Liver (tissue), 9 donors: ENCODE measurements around the gene KERA. TPM values are rescaled to one million over a fixed set of nuclear protein-coding genes. Genes with fewer than 3 reads are reported as not detected.

Experiments
- DNase-seq: peaks from one replicate; pipeline ENCODE4 v3.0.0-alpha.2; 2017; ENCODE audit warnings: low spot score
- H3K27ac ChIP-seq, 2 donors: one replicate each; pipeline ENCODE4 v1.7.0; 2013; ENCODE audit warnings: inconsistent platforms in 2 of 2, low read length in 2 of 2, control low read depth in 1 of 2, low read depth in 1 of 2, mild to moderate bottlenecking in 1 of 2
- H3K27me3 ChIP-seq, 4 donors: one replicate each; pipeline versions ENCODE4 v1.6.1 to v1.7.0; 2013; ENCODE audit warnings: low read length in 3 of 4, inconsistent platforms in 1 of 4, mild to moderate bottlenecking in 1 of 4, moderate library complexity in 1 of 4; ENCODE audit not compliant: control insufficient read depth in 4 of 4, insufficient read depth in 4 of 4
- H3K36me3 ChIP-seq, 4 donors: one replicate each; pipeline versions ENCODE4 v1.6.1 to v1.7.0; 2013; ENCODE audit warnings: low read length in 3 of 4, mild to moderate bottlenecking in 3 of 4, low read depth in 1 of 4, moderate library complexity in 1 of 4; ENCODE audit not compliant: control insufficient read depth in 4 of 4, insufficient read depth in 3 of 4
- H3K4me1 ChIP-seq, 4 donors: one replicate each; pipeline versions ENCODE4 v1.6.1 to v1.7.0; 2013; ENCODE audit warnings: low read length in 3 of 4, mild to moderate bottlenecking in 3 of 4, moderate library complexity in 1 of 4; ENCODE audit not compliant: control insufficient read depth in 4 of 4, insufficient read depth in 4 of 4
- H3K4me3 ChIP-seq, 3 donors: one replicate each; pipeline versions ENCODE4 v1.6.1 to v1.7.0; 2013; ENCODE audit warnings: low read length in 3 of 3, control low read depth in 1 of 3, low read depth in 1 of 3, mild to moderate bottlenecking in 1 of 3
- H3K9ac ChIP-seq, 2 donors: one replicate each; pipeline ENCODE4 v1.7.0; 2013; ENCODE audit warnings: low read length in 2 of 2, mild to moderate bottlenecking in 2 of 2, moderate library complexity in 2 of 2, control low read depth in 1 of 2, low read depth in 1 of 2
- H3K9me3 ChIP-seq, 4 donors: one replicate each; pipeline versions ENCODE4 v1.6.1 to v1.7.0; 2013; ENCODE audit warnings: low read length in 3 of 4; ENCODE audit not compliant: control insufficient read depth in 4 of 4
- ATF3 ChIP-seq: IDR thresholded peaks from 2 replicates; pipeline ENCODE4 v1.6.1; 2016; ENCODE audit warnings: antibody characterized with exemption
- CTCF ChIP-seq: fragments of 150-350 bp; IDR thresholded peaks from 2 replicates; pipeline ENCODE4 v1.5.1; 2017; ENCODE audit warnings: improper control_type of control experiment, low read depth, low read length; ENCODE audit not compliant: missing input control
- EGR1 ChIP-seq, 2 donors: IDR thresholded peaks; 2 replicates each; pipeline ENCODE4 v1.6.1; 2016 to 2018; ENCODE audit warnings: antibody characterized with exemption in 2 of 2, low read depth in 2 of 2
- FOXA1 ChIP-seq: IDR thresholded peaks from 2 replicates; pipeline ENCODE4 v1.6.1; 2016; ENCODE audit warnings: antibody characterized with exemption
- FOXA2 ChIP-seq: IDR thresholded peaks from 2 replicates; pipeline ENCODE4 v1.6.1; 2016; ENCODE audit warnings: antibody characterized with exemption
- GABPA ChIP-seq, 2 donors: IDR thresholded peaks in 1 of 2; conservative IDR thresholded peaks in 1 of 2; 2 replicates each; pipeline ENCODE4 v1.6.1; 2016; ENCODE audit warnings: antibody characterized with exemption in 2 of 2, mild to moderate bottlenecking in 1 of 2, moderate library complexity in 1 of 2
- HNF4A ChIP-seq, 2 donors: conservative IDR thresholded peaks; 2 replicates each; pipeline ENCODE4 v1.6.1; 2016; ENCODE audit warnings: antibody characterized with exemption in 2 of 2, mild to moderate bottlenecking in 2 of 2
- HNF4G ChIP-seq: IDR thresholded peaks from 2 replicates; pipeline ENCODE4 v1.6.1; 2016; ENCODE audit warnings: antibody characterized with exemption
- JUND ChIP-seq, 2 donors: IDR thresholded peaks; 2 replicates each; pipeline ENCODE4 v1.6.1; 2016; ENCODE audit warnings: antibody characterized with exemption in 2 of 2
- MAX ChIP-seq: IDR thresholded peaks from 2 replicates; pipeline ENCODE4 v1.6.1; 2016; ENCODE audit warnings: antibody characterized with exemption
- NR2F2 ChIP-seq: IDR thresholded peaks from 2 replicates; pipeline ENCODE4 v1.6.1; 2016; ENCODE audit warnings: antibody characterized with exemption
- RAD21 ChIP-seq, 2 donors: IDR thresholded peaks; 2 replicates each; pipeline ENCODE4 v1.6.1; 2016; ENCODE audit warnings: antibody characterized with exemption in 2 of 2, mild to moderate bottlenecking in 2 of 2
- REST ChIP-seq: IDR thresholded peaks from 2 replicates; pipeline ENCODE4 v1.6.1; 2016; ENCODE audit warnings: antibody characterized with exemption, mild to moderate bottlenecking
- RXRA ChIP-seq, 2 donors: IDR thresholded peaks; 2 replicates each; pipeline ENCODE4 v1.6.1; 2017 to 2018; ENCODE audit warnings: antibody characterized with exemption in 2 of 2, mild to moderate bottlenecking in 1 of 2
- SP1 ChIP-seq: IDR thresholded peaks from 2 replicates; pipeline ENCODE4 v1.6.1; 2018; ENCODE audit warnings: antibody characterized with exemption, mild to moderate bottlenecking
- TAF1 ChIP-seq: conservative IDR thresholded peaks from 2 replicates; pipeline ENCODE4 v1.6.1; 2016; ENCODE audit warnings: antibody characterized with exemption, mild to moderate bottlenecking
- YY1 ChIP-seq: IDR thresholded peaks from 2 replicates; pipeline ENCODE4 v1.6.1; 2016; ENCODE audit warnings: antibody characterized with exemption, mild to moderate bottlenecking
- ZBTB33 ChIP-seq: IDR thresholded peaks from 2 replicates; pipeline ENCODE4 v1.6.1; 2016; ENCODE audit warnings: antibody characterized with exemption
- WGBS: extraction: QIAGEN DNeasy Blood & Tissue Kit; methylation state at CpG from one replicate; pipeline ENCODE4 v1.1.7; 2013; 5-methylcytosine and 5-hydroxymethylcytosine counted together
- polyA plus RNA-seq, 2 donors: library from polyadenylated mRNA; stranded (reverse) in 1 of 2; unstranded in 1 of 2; fragments of 200-250 nt in 1 of 2; fragments of >200 nt in 1 of 2; fragmentation: Nextera tagmentation in 1 of 2; extraction: Ambion mirVana in 1 of 2; gene quantifications; one replicate each; pipeline versions ENCODE4 v1.2.1 to v1.2.3, GENCODE V29; 2013 to 2015
- total RNA-seq, 2 donors: library from RNA; depleted of rRNA; stranded (reverse); fragments of >200 nt; gene quantifications; one replicate each; pipeline ENCODE4 v1.2.3, GENCODE V29; 2014
- donor health status: healthy.
- donor health status: healthy.
- donor health status: healthy.
- donor health status: healthy.
- donor health status: healthy.

Gene KERA
- total and polyA plus RNA-seq, 4 donors, result not detected

DNA sequence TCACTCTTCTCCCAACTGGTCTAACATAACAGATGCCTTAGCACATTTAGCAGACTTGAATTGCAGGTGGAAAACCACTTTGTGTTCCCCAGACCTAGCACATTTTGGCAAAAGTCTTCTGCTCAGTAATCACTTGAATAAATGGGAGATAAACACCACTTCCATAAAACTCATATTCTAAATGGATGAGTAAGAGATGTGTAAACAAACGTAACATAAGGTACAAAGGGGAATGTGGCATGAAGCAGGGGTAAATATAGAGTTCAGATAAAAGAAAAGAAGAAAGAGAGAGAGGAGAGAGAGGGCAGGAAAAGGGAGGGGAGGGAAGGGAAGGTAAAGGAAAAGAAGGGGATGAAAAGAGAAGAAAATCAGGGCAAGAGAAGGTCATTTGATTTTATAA lies 17.0 kb upstream of the KERA start:
- Histone ChIP-seq H3K4me3 (no peak overlapping the region), H3K27ac (no peak overlapping the region), H3K27me3 (peaks cover 0 to 7% (median 0%) of the 10 kb centered on the region in 4 donors), H3K36me3 (no peaks in the 10 kb centered on the region), H3K9ac (no peak overlapping the region), H3K4me1 (no peaks in the 10 kb centered on the region), H3K9me3 (no peaks in the 10 kb centered on the region)
- no peak for DNase-seq
- WGBS, result 51% methylated on average over 1 of the region's 1 CpG
- TF ChIP-seq RXRA (IDR thresholded peaks at IDR 0.05) (no peak), YY1 (no peak), HNF4G (no peak), MAX (no peak), JUND (IDR thresholded peaks at IDR 0.05) (no peak), SP1 (no peak), CTCF (no peak), GABPA (IDR thresholded peaks at IDR 0.05 in 1 of 2, conservative IDR thresholded peaks at IDR 0.05 in 1 of 2) (no peak), EGR1 (IDR thresholded peaks at IDR 0.05; ENCODE audit: low read depth in 2 of 2) (no peak), REST (no peak), FOXA2 (no peak), ZBTB33 (no peak), HNF4A (conservative IDR thresholded peaks at IDR 0.05) (no peak), TAF1 (no peak), NR2F2 (no peak), ATF3 (no peak), RAD21 (IDR thresholded peaks at IDR 0.05) (no peak), FOXA1 (no peak)
